IPS-NIHi7 (cell line): ENCODE data around the gene ZNF205.
"Not testable (repeated sequence)": the region's sequence is repeated elsewhere in the genome, so short reads cannot be mapped to it uniquely, and the experiment has no call there.

Experiments used
- DNase-seq: peaks from one replicate; pipeline ENCODE4 v3.0.0; 2012; ENCODE audit warnings: mixed read lengths; ENCODE audit errors: extremely low spot score

Gene ZNF205

DNA sequence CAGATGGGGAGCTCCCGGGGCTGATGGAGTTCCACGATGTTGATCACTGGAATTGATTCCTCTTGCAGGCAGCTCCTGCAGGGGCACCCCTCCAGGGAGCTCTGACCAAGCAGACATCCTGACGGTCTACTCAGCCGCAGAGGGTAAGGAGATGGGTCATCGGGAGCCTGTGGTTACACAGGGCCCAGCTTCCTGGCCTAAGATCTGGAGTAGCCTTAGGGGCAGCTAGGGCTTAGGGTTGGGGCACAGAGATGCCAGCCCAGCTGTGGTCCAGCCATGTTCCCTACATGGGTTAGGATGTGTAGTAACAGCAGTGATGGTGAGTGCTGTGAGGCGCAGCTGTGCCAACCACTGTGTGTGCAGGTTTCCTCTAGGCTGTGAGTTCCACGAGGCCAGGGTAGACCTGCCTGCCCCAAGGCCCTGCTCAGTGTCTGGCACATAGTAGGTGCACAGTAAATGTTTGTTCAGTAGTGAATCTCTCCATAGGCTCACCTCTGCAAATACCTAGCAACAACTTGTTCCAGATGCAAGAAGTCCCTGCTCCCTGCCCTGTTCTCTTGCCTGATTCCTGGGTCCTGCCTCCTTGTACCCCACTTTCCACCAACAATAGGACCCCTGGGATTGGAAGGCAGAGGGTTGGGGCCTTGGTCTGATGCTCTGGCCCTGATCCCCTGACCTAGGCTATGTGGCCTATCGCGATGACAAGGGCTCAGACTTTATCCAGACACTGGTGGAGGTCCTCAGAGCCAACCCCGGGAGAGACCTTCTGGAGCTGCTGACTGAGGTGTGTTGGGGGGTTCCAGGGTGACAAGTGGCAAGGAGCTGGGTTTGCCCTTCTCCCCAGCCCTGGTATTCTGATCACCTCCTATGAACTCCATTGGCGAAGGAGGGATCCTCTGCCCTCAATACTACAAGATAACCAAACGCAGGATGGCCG lies 36.1 kb downstream of the ZNF205 start:
- DNase-seq = no peak

DNA sequence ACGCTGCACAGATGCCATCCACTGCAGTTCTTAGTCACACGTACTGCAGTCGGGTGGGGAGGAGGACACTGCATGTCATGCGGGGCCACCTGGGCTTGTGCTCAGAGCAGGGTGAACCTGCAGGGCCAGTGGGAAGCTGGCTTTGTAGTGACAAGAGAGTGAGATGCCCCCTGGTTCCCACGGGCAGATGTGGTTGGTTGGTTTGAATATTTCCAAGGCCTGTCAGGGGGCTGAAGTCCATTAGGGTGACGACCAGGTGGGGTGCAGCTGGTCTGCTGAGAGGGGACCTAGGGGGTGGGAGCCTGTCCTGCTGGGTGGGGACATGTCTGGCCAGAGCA lies 36.8 kb downstream of the ZNF205 start:
- no peak for DNase-seq

DNA sequence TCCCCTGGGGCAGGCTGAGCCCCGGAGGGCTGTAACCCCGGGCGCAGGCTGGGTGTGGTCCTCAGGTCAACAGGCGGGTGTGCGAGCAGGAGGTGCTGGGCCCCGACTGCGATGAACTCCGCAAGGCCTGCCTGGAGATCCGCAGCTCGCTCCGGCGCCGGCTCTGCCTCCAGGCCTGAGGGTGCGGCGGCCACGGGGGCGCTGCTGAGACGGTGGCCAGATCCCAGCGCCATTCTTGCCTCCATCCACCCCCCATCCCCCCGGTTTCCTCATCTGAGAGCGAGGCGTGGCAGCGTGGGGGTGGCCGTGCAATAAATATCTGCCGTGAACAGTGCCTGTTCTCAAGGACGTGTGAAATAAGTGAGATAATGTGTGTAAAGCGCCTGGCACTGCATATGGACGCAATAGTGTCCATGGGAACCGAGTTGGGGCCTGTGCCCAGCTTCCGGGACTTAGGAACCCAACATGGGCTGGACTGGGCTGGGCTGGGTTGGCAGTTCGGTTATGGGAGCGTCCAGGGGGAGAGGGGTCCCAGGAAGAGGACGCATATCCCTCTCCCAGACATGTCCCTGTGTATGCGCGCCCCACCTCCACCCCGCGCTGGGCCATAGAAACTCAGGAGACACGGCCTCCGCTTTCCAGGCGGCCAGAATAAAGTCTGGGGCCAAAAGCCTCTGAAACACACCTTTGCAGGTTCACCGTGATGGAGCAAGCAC lies 37.4 kb downstream of the ZNF205 start:
- DNase-seq = peak; percentile 78

DNA sequence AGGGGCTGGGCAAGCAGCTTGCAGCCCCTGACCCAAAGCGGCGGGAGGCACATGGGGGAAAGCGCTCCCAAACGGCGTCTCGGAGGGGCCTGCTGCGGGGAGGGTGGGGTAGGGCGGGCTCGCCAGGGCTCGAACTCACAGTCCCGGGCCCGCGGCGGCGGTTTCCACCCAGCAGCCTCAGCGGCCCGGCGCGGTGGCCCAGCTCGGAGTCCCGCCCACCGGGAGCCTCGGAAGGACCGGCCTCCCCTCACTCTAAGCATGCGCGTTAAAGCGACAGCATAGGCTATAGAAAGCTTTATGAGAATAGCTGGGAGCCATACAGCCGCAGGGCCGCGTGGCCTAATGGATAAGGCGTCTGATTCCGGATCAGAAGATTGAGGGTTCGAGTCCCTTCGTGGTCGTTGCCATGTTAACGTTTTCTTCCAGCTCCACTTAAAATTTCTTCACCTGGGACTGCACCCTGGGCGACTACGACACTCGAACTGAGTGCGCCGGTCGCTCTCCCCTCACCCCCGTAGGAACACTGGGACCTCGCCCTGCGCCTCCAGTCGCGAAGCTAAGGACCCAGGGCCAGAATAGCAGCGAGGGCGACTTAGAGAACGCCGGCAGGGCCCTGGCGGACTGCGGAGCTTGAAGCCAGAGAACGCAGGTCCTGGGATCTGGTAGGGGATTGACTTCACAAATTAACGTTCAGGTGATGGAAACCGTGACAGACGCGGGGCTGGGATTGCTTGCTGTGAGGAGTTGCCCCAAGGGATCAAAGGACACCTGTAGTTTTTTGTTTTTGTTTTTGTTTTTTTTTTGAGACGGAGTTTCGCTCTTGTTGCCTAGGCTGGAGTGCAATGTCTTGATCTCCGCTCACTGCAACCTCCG lies 38.2 kb downstream of the ZNF205 start:
- peak; percentile 94 for DNase-seq

DNA sequence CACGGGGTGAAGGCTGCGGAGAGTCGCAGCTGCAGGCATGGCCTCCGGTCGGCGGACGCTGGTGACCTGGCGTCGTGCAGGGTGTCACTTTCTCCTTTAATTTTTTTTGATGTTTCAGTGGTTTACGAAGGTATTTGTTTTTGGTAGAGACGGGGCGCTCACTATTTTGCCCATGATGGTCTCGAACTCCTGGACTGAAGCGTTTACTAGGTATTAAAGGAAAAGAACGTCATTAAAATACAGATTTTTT lies 39.6 kb downstream of the ZNF205 start:
- no peak for DNase-seq

DNA sequence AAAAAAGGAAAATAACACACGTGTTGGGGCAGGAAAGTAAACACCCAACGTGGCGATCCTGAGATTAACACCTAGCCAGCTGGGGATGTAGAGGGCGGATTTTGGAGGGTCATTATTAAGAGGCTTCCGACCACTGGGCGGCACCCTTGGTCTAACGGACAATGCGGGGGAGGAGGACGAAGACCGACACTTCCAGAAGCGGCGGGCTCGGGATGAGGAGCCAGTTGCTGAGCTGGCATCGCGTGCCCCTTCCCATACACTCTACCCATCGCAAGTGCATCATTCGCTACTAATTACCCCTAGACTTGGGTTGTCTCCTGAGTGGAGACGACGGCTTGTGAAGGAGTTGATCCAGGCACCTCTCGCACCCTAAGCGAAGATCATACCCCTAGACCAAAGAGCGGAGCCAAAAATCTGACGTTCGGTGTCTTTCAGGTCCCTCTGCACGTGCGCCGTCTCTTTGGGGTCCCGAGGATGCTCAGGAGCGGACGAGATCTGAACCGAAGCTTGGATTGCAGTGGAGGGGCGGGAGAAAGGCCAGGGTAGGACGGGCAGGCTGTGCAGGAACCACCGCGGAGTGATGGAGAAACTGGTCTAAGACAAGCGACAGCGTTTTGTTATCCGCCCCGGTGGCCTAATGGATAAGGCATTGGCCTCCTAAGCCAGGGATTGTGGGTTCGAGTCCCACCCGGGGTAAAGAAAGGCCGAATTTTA lies 40.0 kb downstream of the ZNF205 start:
- peak; percentile 61 for DNase-seq

DNA sequence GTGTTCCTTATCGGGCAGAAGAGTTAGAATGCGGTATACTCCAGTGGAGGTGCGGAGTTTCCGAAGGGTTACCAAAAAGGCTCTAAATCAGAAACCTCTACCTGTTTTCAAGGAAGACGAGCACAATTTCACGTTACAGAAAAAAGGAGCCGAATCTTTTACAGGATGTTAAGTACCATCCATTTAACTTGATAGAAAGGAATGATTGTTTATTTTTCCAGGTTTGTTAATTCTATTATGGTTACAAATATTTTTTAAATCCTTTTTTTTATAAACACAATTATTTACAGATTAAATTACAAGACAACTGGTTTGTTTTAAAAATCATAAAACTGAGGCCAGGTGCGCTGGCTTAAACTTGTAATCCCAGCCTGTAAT lies 40.6 kb downstream of the ZNF205 start:
- DNase-seq = peak; percentile 54

DNA sequence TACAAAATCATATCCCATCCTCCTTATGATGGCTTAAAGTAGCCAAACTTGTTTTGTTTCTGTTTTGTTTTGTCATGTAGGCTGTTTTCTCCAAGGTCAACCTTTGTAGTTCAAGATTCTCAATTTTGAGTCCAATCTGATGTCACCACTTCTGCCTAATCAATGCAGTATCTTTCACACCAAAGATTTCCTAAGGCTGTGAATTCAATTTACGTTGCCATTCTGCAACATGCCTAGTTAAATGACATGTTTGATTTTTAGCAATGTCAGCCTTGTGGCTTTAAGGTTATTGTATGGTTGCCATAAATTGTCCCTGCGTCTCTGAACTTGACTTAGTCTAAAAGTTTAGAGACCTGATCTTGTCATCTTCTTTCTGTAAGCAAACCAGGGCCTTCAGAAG lies 42.8 kb downstream of the ZNF205 start:
- no peak for DNase-seq

DNA sequence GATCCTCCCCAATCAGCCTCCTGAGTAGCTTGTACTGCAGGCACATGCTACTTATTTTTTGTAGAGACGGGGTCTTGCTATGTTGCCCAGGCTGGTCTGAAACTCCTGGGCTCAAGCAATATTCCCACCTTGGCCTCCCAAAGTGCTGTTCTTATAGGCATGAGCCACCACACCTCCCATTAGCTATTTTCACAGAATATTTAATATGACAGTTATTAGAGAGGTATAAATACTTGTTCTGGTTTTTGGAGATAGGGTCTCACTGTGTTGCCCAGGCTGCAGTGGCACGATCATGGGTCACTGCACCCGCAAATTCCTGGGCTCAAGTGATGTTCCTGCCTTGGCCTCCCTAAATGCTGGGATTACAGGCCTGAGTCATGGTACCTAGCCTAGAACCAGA lies 43.6 kb downstream of the ZNF205 start:
- no peak for DNase-seq

DNA sequence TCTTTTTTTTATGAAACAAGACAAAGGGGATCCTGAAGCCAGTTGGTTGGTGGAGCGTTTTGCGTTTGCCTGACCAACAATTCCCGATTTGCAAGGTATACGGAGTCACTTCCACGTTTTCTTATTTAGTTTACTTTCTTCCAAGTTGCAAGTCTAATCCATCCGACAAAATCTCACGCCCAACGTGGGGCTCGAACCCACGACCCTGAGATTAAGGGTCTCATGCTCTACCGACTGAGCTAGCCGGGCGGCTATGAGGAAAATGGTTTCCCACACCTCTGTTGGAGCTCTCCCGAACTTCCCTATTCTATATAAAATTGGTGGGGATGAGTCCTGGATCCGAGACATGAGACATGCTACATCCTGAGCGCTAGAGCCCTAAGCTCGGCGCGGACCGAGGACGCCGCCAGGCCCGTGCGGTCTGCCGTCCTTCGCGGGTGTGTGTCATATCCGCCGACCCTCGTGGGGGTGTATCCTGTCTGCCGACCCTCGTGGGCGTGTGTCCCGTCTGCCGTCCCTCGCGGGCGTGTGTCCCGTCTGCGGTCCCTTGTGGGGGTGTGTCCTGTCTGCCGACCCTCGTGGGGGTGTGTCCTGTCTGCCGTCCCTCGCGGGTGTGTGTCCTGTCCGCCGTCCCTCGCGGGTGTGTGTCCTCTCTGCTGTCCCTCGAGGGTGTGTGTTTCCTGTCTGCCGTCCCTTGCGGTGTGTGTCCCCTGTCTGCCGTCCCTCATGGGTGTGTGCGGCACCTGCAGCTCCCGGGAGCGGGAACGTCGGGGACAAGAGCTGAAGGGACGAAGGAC lies 45.0 kb downstream of the ZNF205 start:
- peak; percentile 43 for DNase-seq

DNA sequence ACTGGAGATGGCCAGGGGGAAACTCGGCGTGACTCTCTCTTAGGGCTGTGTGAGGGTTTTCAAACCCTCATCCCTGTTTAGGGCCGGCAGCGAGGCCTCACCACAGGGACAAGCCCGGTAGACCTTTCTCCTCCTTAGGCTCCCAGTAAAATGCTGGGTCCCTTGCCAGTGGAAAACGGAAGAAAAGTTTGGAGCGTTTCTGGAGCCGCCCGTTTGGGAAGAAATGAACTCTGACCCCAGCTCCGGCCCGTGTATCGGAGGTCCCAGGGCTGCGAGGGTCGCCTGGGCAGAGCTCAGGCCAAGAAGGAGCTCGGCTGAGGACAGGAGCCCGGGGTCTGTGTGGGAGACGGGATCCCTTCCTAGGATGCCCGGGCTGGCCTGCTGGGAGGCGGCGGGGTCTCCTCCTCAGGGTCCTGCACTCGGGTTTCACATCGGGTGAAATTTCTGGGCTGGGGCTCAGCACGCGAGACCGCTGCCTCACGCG lies 45.7 kb downstream of the ZNF205 start:
- DNase-seq = no peak

DNA sequence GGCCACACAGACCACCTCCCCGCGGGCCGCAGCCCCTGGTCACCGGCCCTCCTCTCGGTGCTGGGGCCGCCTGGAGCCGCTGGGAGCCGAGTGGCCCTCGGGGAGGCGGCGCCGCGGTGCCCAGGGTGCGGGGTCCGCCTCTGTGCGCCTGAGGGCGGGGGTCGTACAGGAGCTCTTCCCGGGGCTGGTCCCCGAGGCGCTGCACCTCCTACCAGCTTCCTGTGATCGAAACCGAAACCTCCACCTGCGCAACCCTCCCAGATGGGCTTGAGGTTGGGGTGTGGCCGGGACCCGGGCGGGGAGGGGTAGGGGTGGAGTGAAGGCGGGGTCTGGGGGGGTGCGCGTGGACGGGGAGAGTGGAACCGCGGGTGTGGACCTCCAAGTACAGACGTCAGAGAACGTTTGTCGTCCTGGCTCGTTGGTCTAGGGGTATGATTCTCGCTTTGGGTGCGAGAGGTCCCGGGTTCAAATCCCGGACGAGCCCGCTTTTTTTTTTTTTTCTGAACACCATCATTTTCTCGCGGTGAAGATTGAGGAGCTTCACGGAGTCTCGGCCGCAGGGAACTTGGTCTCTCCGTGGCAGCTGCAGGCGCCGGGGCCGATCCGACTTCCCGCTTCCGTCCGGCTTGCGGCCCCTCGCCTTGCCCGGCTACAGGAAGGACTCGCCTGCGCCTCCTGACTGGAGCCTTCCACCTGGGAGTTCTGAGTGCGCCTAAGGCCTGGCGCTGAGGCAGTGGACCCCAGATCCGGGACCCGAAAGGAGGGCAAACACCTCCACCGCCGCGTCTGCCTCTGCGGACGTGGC lies 46.3 kb downstream of the ZNF205 start:
- DNase-seq = peak; percentile 68

DNA sequence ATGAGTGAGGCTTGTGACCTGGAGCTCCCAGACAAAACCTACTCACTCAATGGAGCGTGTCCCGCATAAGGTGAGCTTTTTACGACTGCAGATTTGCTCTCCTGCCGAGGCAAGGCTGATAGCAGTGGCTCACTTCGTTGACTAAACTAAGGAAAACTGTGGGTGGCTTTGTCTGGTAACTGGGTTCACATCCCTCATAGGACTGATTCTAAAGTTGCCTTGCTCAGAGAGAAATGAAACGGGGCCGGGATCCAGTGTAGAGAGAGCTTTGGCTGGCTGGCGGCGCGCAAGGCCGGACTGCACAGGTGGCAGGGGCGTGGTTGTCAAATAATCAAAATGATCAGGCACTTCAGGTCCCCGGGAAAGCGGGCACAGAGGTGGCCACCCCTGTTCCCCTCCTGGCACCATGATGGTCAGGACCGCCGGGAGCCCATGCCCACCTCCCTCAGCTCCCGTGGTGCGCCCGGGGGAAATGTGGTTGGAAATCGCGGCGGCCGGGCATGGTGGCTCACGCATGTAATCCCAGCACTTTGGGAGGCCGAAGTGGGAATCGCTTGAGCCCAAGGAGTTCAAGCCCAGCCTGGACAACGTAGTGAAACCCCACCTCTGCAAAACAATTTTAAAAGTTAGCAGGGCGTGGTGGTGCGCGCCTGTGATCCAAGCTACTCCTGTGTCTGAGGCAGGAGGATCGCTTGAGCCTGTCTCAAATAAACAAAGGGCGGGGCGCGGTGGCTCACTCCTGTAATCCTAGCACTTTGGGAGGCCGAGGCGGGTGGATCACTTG lies 49.0 kb downstream of the ZNF205 start:
- no peak for DNase-seq

DNA sequence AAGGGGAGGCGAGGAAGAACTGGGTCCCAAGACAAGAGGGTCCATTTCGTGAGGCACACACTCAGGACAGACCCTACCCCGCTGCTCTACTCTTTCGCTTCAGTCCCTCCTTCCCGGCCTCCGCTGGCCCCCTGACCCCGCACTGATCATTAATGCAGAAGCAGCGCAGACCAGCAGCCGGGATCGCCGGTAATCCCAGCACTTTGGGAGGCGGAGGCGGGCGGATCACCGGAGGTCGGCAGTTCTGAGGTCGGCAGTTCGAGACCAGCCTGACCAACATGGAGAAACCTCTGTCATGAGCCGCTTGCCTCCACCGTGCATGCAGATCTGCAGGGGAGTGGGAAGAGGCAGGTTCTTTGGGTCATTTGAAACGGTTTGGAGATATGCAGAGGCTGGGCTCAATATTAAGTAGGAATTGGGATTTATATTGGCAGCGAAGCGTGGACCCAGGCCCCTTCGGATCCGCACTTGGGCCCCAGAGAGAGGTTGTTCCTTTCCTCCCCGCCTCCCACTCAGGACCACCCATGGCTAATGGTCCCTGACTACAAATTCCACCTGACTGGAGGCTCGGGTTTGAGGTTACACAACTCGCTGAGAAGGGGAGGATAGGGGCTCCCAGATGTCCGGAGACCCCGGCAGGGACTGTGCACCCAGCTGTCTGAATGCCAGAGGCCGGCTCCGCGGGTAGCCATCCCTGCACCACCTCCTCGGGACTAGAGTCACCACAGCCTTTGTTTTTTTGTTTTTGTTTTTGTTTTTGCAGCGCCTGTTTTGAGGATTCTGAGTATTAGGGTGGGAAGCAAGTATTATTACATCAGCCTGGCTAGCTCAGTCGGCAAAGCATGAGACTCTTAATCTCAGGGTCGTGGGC lies 52.0 kb downstream of the ZNF205 start:
- DNase-seq = no peak

DNA sequence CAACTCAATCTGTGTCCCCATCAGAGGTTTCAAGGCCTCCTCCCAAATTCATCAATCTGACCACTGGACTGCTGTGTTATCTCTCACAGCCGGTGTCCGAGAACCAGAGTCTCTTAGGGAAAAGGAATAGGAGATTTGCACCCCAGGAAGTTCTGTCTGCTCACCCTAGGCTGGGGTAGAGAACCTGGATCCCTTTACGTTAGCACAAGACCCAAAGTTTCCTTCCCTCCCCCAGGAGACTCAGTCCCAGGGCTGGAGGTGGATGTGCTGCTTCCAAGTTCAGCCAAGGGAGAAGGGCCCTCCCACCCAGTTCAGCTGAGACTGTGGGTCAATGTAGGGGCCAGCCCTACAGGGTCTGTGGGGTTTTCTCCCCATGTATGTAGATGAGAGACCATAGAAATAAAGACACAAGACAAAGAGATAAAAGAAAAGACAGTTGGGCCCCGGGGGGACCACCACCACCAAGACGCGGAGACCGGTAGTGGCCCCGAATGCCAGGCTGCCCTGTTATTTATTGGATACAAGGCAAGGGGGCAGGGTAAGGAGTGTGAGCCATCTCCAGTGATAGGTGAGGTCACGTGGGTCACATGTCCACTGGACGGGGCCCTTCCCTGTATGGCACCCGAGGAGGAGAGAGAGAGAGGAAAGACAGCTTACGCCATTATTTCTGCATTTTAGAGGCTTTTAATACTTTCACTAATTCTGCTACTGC lies 52.9 kb downstream of the ZNF205 start:
- no peak for DNase-seq

DNA sequence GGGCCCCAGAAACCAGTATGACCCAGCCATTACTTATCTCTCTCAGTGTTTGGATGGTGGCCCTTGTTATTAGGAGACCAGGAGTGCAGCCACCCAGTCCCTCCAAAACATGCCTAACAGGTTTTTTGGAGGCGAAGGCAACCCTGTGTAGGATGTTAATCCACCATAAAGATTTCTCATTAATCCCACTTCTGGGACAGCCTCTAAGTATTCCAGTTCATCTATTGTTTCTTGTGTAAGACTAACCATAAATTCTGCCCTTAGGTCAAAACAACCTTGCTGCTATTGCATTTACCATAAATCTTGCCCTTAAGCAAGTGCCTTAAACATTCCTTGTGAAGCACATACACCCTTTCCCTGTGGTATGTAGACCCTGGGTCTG lies 54.1 kb downstream of the ZNF205 start:
- DNase-seq = no peak

DNA sequence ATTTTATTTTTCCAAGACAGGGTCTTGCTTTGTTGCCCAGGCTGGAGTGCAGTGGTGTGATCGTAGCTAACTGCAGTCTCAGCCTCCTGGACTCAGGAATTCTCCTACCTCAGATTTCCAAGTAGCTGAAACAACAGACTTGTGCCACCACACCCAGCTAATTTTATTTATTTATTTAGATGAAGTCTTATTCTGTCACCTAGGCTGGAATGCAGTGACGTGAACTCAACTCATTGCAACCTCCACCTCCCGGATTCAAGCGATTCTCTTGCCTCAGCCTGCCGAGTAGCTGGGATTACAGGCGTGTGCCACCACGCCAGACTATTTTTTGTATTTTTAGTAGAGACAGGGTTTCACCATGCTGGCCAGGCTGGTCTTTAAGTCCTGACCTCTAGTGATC lies 56.3 kb downstream of the ZNF205 start:
- DNase-seq = not testable (repeated sequence)
